ENCODE measurements around the gene NCK2.

GRCh38 chr2:105800036-105800713 is 55.5 kb downstream of the NCK2 start:
- TF ChIP-seq NR2F1 (conservative IDR thresholded peaks at IDR 0.05) (no peak), POLR2AphosphoS5 (IDR thresholded peaks at IDR 0.05; ENCODE audit: low read length) (no peak), YY1 (IDR thresholded peaks at IDR 0.05; ENCODE audit: low read depth, low read length) (no peak), CTCF (IDR thresholded peaks at IDR 0.05 in 2 of 3, conservative IDR thresholded peaks at IDR 0.05 in 1 of 3; ENCODE audit: control insufficient read depth in 2 of 3, extremely low read depth in 1 of 3, insufficient read depth in 1 of 3, low read depth in 3 of 3, low read length in 3 of 3) (no peak), PBX3 (IDR thresholded peaks at IDR 0.05; ENCODE audit: insufficient replicate concordance, low read depth, low read length) (no peak), RUNX3 (IDR thresholded peaks at IDR 0.05; ENCODE audit: low read length) (no peak), NR2C2 (IDR thresholded peaks at IDR 0.05; ENCODE audit: borderline replicate concordance, control insufficient read depth, insufficient read length, low read depth) (no peak), ZSCAN29 (IDR thresholded peaks at IDR 0.05) (no peak), JUNB (IDR thresholded peaks at IDR 0.05) (no peak), SP1 (IDR thresholded peaks at IDR 0.05; ENCODE audit: low read depth, low read length) (no peak)
- TF ChIP-seq, protein P1, sequence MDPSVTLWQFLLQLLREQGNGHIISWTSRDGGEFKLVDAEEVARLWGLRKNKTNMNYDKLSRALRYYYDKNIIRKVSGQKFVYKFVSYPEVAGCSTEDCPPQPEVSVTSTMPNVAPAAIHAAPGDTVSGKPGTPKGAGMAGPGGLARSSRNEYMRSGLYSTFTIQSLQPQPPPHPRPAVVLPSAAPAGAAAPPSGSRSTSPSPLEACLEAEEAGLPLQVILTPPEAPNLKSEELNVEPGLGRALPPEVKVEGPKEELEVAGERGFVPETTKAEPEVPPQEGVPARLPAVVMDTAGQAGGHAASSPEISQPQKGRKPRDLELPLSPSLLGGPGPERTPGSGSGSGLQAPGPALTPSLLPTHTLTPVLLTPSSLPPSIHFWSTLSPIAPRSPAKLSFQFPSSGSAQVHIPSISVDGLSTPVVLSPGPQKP (IDR thresholded peaks at IDR 0.05; ENCODE audit: low read depth, low read length) = no peak
- TF ChIP-seq, protein P2, sequence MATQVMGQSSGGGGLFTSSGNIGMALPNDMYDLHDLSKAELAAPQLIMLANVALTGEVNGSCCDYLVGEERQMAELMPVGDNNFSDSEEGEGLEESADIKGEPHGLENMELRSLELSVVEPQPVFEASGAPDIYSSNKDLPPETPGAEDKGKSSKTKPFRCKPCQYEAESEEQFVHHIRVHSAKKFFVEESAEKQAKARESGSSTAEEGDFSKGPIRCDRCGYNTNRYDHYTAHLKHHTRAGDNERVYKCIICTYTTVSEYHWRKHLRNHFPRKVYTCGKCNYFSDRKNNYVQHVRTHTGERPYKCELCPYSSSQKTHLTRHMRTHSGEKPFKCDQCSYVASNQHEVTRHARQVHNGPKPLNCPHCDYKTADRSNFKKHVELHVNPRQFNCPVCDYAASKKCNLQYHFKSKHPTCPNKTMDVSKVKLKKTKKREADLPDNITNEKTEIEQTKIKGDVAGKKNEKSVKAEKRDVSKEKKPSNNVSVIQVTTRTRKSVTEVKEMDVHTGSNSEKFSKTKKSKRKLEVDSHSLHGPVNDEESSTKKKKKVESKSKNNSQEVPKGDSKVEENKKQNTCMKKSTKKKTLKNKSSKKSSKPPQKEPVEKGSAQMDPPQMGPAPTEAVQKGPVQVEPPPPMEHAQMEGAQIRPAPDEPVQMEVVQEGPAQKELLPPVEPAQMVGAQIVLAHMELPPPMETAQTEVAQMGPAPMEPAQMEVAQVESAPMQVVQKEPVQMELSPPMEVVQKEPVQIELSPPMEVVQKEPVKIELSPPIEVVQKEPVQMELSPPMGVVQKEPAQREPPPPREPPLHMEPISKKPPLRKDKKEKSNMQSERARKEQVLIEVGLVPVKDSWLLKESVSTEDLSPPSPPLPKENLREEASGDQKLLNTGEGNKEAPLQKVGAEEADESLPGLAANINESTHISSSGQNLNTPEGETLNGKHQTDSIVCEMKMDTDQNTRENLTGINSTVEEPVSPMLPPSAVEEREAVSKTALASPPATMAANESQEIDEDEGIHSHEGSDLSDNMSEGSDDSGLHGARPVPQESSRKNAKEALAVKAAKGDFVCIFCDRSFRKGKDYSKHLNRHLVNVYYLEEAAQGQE (IDR thresholded peaks at IDR 0.05; ENCODE audit: low read depth, low read length) = no peak

All from GM12878 (cell line).